Activated T-cell treated with anti-CD3 and anti-CD28 coated beads, Interleukin-2, amount 50 U/mL, for 72 hours (primary cell): ENCODE measurements around the gene DESI1. TPM values are rescaled to one million over a fixed set of nuclear protein-coding genes. Genes with fewer than 3 reads are reported as not detected.
"Not testable (repeated sequence)": the region's sequence is repeated elsewhere in the genome, so short reads cannot be mapped to it uniquely, and the experiment has no call there.

ENCODE experiments used
- ATAC-seq, 2 donors: fragments of 150-1000 bp; cut with Tn5 transposase; replicated peaks in 1 of 2; 2 replicates each; pipeline ENCODE4 v1.10.0; 2021; ENCODE audit warnings: moderate library complexity in 2 of 2, mild to moderate bottlenecking in 1 of 2
- DNase-seq, 2 donors: peaks; one replicate each; pipeline ENCODE4 v3.0.0; 2021 to 2022; ENCODE audit warnings: mixed read lengths in 1 of 2
- H3K27ac Mint-ChIP-seq: one replicate; pipeline ENCODE4 v1.8.0; 2022; ENCODE audit warnings: mild to moderate bottlenecking, moderate library complexity, mixed read lengths
- H3K27me3 Mint-ChIP-seq: one replicate; pipeline ENCODE4 v1.8.0; 2022; ENCODE audit warnings: low read depth, mixed read lengths
- H3K36me3 Mint-ChIP-seq, 2 donors: one replicate each; pipeline ENCODE4 v1.8.0; 2022; ENCODE audit warnings: mixed read lengths in 2 of 2, mild to moderate bottlenecking in 1 of 2; ENCODE audit not compliant: insufficient read depth in 2 of 2
- H3K4me1 Mint-ChIP-seq: one replicate; pipeline ENCODE4 v1.8.0; 2022; ENCODE audit warnings: low read depth, mixed read lengths
- H3K4me3 Mint-ChIP-seq, 2 donors: one replicate each; pipeline ENCODE4 v1.8.0; 2022; ENCODE audit warnings: mild to moderate bottlenecking in 2 of 2, mixed read lengths in 2 of 2, moderate library complexity in 2 of 2
- H3K9me3 Mint-ChIP-seq, 2 donors: one replicate each; pipeline ENCODE4 v1.8.0; 2022; ENCODE audit warnings: mixed read lengths in 2 of 2
- total RNA-seq, 2 donors: library from RNA; stranded (reverse); gene quantifications; one replicate each; pipeline ENCODE4 v1.2.3, GENCODE V29; 2022

The DESI1 gene
- total RNA-seq, 2 donors from 2014 or later: 52.6 to 65.7 TPM

DNA sequence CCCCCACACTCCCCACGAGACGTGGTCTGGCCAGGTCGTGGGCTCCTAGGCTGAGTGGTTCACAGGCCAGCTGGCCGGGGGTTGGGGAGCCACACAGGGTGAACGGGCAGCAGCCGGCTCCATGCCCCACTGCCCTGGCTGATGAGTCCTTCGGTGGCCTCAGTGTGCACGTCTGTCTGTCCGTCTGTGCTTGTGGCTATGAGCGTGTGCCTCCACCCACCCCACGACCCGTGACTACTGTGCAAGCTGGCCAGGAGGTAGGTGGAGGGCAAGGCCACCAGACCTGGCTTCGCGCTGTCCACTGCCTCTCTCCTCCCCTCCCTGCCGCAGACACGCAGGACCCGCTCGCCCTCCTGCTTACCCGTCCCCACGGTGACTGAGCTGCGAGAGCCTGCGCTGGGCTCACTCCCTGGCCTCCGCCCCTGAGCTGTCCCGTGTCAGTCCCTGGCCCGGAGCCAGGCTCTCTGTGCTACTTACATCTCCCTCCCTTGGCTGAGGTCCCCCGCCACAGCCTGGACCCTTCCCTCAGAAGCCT lies 45.9 kb downstream of the DESI1 start:
- H3K9me3 Mint-ChIP-seq: no peaks in the 10 kb centered on the region
- no peak overlapping the region for H3K4me3 Mint-ChIP-seq
- H3K27ac Mint-ChIP-seq: no peak overlapping the region
- H3K36me3 Mint-ChIP-seq: no peaks in the 10 kb centered on the region
- ATAC-seq (peak in 1 of 2 donors; percentile 15), DNase-seq (no peak)
- no peaks in the 10 kb centered on the region for H3K4me1 Mint-ChIP-seq
- H3K27me3 Mint-ChIP-seq: no peaks in the 10 kb centered on the region

DNA sequence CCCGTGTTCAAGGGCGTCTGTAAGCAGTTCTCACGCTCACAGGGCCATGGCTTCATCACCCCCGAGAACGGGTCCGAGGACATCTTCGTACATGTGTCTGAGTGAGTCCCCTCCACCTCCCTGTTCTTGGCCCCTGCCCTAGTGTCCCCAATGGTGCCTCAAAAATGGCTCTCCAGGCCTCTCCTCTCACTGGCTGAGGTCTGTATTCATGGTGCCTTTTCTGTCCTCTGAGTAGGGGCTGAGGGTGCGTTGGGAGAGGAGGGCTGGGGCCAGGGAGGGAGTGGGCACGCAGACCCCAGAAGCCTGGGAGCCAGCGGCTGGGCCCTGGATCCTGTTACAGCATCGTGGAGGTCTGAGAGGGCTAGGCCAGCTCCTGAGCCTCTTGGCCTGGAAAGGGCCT lies 47.2 kb downstream of the DESI1 start:
- no peaks in the 10 kb centered on the region for H3K27me3 Mint-ChIP-seq
- H3K4me1 Mint-ChIP-seq: no peaks in the 10 kb centered on the region
- no peak for DNase-seq
- no peak overlapping the region for H3K4me3 Mint-ChIP-seq
- no peaks in the 10 kb centered on the region for H3K36me3 Mint-ChIP-seq
- H3K9me3 Mint-ChIP-seq: no peaks in the 10 kb centered on the region
- H3K27ac Mint-ChIP-seq: no peak overlapping the region
- no peak for ATAC-seq

DNA sequence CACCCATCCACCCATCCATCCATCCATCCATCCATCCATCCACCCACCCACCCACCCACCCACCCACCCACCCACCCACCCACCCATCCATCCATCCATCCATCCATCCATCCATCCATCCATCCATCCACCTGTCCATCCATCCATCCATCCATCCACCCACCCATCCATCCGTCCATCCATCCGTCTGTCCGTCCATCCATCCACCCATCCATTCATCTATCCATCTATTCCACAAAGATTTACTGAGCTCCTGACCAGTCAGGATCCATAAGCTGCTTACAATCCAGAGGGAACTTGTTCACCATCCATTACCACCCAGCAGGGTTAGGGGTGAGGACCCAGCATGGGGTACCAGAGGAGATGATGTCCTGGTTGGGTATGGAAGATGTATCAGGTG lies 48.5 kb downstream of the DESI1 start:
- H3K9me3 Mint-ChIP-seq, H3K27ac Mint-ChIP-seq, ATAC-seq, H3K4me1 Mint-ChIP-seq, DNase-seq, H3K36me3 Mint-ChIP-seq, H3K27me3 Mint-ChIP-seq, H3K4me3 Mint-ChIP-seq: not testable (repeated sequence)

DNA sequence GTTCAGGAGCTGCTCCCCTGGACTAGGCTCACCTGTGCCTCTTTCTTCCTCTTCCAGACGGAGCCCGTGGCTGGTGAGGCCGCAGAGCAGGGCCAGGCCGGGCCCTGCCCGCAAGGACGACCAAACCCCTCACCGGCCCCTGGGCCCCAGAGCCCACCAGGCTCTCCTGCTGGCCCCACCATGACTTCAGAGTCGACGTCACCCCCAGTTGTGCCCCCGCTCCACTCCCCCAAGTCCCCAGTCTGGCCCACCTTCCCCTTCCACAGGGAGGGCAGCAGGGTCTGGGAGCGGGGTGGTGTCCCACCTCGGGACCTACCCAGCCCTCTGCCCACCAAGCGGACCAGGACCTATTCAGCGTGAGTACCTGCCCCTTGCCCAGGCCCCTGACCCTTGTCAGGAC lies 49.1 kb downstream of the DESI1 start:
- Mint-ChIP-seq H3K36me3 (no peaks in the 10 kb centered on the region), H3K9me3 (no peaks in the 10 kb centered on the region), H3K27me3 (no peaks in the 10 kb centered on the region), H3K4me3 (no peak overlapping the region), H3K4me1 (no peaks in the 10 kb centered on the region), H3K27ac (no peak overlapping the region)
- no peak for ATAC-seq
- DNase-seq: no peak

DNA sequence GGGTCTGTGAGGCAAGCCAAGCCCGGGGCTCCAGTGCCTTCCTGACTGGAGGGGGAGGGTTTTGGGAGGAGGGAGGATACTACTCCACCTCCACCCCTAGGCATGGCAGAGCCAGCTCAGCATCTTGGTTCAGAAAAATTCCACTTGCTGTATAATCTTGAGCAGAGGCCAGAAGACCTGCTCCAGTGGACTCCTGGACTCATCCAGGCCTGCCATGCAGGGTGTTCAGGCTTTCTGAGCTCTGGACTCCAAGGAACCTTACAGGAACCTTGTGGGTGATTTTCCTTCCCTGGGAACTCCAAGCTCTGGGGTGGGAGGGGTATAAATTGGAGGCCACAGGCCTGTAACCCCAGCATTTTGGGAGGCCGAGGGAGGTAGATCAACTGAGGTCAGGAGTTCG lies 50.6 kb downstream of the DESI1 start:
- no peak overlapping the region for H3K27ac Mint-ChIP-seq
- H3K4me1 Mint-ChIP-seq: peaks cover 7% of the 10 kb centered on the region
- H3K9me3 Mint-ChIP-seq: no peaks in the 10 kb centered on the region
- ATAC-seq (no peak), DNase-seq (no peak)
- no peaks in the 10 kb centered on the region for H3K36me3 Mint-ChIP-seq
- no peak overlapping the region for H3K4me3 Mint-ChIP-seq
- no peaks in the 10 kb centered on the region for H3K27me3 Mint-ChIP-seq

DNA sequence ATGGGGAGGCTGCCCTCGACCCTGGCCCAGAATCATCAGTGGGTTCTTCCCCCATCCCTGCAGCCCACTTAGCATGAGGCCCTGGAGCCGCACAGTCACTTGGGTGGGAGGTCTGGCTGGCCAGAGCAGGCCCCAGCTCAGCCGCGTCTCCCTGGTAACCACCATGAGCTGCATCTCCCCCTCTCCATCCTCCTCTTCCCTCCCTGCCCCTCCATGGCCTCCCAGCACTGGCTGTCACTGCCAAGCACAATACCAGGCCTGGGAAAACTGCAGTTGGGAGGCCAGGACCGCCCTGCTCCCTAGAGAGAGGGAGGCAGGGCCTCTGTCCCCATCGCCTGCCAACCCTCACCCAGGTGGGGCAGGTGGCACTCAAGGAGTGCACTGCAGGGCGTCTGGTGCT lies 52.0 kb downstream of the DESI1 start:
- Mint-ChIP-seq H3K36me3 (no peaks in the 10 kb centered on the region), H3K4me3 (no peak overlapping the region), H3K27ac (no peak overlapping the region), H3K27me3 (no peaks in the 10 kb centered on the region), H3K4me1 (peaks cover 10% of the 10 kb centered on the region), H3K9me3 (no peaks in the 10 kb centered on the region)
- DNase-seq (no peak), ATAC-seq (no peak)

DNA sequence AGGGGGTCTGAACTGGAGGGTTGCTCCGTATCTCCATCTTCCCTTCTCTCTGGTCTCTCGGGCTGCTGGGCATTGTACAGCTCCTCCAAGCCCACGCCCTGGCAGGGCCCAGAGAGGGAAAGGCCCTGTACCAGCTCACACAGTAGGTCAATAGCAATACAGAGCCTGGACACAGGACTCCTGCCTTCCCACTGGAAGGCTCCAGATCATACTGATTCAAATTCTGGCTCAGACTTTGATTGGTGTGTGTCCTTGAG lies 53.4 kb downstream of the DESI1 start:
- Mint-ChIP-seq H3K27me3 (peaks cover 5% of the 10 kb centered on the region), H3K27ac (no peak overlapping the region), H3K4me1 (peaks cover 10% of the 10 kb centered on the region), H3K36me3 (no peaks in the 10 kb centered on the region), H3K4me3 (no peak overlapping the region), H3K9me3 (no peaks in the 10 kb centered on the region)
- DNase-seq (no peak), ATAC-seq (no peak)

DNA sequence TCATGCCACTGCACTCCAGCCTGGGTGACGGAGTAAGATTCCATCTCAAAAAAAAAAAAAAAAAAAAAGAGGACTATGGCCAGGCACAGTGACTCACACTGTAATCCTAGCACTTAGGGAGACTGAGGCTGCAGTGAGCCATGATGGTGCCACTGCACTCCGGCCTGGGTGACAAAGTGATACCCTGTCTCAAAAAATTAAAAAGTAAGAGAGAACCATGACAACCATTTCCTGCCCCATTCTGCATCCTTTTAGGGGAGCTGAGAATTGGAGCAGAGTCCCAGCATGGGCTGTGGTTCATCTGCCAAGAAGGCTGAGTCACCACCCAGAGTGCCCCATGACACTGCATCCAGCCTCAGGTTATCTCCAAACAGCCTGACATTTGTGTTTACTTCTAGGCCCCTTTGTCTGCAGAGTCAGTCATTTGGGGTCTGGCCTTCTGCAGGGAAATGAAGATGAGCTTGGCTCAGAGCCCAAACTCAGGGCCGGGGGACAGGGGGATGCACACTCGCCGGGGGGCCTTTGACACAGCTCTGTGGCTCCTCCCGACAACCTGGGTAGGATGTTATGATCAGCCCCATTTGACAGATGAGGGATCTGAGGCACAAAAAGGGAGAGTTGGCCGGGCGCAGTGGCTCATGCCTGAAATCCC lies 55.3 kb downstream of the DESI1 start:
- H3K27ac Mint-ChIP-seq: no peak overlapping the region
- peaks cover 22% of the 10 kb centered on the region for H3K27me3 Mint-ChIP-seq
- ATAC-seq (peak; percentile 92 to 93), DNase-seq (peak; percentile 49 to 59)
- peaks cover 10% of the 10 kb centered on the region for H3K4me1 Mint-ChIP-seq
- no peak overlapping the region for H3K4me3 Mint-ChIP-seq
- H3K9me3 Mint-ChIP-seq: no peaks in the 10 kb centered on the region
- H3K36me3 Mint-ChIP-seq: no peaks in the 10 kb centered on the region

DNA sequence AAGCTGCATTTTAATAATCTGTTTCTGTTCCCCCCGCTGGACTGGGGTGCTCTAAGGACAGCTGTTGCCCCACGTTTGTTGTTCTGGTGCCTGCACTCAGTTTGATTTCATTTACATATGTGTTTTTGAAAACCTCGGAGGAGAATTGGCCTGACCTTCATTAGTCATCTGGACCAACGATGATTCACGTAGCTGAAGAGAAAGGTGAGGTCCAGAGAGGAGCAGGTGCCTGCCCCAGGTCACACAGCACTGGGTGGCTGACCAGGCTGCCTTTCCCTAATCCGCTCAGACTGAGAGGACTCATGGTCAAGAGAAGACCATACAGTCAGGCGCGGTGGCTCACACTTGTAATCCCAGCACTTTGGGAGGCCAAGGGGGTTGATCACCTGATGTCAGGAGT lies 56.3 kb downstream of the DESI1 start:
- H3K9me3 Mint-ChIP-seq: no peaks in the 10 kb centered on the region
- H3K36me3 Mint-ChIP-seq: no peaks in the 10 kb centered on the region
- H3K27me3 Mint-ChIP-seq: peaks cover 32% of the 10 kb centered on the region
- H3K27ac Mint-ChIP-seq: no peak overlapping the region
- H3K4me1 Mint-ChIP-seq: peaks cover 10% of the 10 kb centered on the region
- no peak overlapping the region for H3K4me3 Mint-ChIP-seq
- ATAC-seq (no peak), DNase-seq (no peak)

DNA sequence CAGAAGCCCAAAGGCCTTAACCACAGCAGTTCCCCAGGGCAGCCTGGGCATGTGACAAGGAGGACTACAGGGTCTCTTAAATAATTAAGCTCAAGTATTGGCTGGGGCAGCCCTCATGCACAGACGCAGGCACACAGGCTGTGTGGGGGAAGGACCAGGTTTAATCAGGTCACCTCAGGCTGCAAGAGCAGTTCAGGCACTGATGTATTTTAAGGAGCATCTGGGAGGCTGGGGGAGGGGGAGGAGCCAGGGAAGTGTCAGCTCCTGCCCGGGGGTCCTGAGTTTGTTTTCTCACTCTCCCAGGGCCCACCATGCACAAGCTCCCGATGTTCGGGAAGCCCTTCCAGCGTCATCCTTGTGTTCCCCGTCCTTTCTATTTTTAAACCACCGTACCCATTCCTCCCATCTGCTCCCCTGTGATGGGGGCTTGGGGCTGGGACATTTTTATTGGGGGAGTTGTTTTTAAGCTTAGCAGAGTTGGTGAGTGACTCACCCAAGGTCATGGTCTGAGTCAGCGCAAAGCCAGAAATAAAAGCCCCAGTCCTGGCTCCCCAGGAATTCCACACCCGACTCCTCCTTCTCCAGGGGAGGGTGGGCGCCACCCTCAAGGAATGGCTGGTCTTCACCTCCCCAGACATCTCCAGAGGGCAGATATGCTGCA lies 57.7 kb downstream of the DESI1 start:
- Mint-ChIP-seq H3K36me3 (no peaks in the 10 kb centered on the region), H3K4me1 (peaks cover 10% of the 10 kb centered on the region), H3K27ac (no peak overlapping the region), H3K4me3 (no peak overlapping the region), H3K27me3 (peaks cover 33% of the 10 kb centered on the region), H3K9me3 (no peaks in the 10 kb centered on the region)
- no peak for DNase-seq
- ATAC-seq: no peak

DNA sequence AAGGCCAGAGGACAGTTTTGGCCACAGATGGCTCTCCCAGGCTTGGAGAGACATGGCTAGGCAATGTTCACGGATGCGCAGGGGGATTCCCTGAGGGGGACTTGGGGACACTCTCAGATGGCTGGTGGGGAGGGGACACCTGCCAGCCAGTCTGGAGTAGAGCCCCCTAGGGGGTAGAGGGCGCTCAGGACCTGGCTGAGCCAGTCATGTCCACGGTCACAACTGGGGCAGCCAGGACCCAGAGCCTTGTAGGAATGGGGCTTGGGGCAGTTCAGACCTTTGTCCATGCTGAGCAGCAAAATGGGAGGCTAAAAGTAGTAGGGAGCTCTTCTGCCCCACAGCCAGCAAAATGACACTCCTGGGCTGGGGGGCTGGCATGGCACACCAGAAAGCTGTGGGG lies 58.4 kb downstream of the DESI1 start:
- ATAC-seq (no peak), DNase-seq (no peak)
- H3K4me3 Mint-ChIP-seq: no peak overlapping the region
- no peak overlapping the region for H3K27ac Mint-ChIP-seq
- no peaks in the 10 kb centered on the region for H3K36me3 Mint-ChIP-seq
- peaks cover 10% of the 10 kb centered on the region for H3K4me1 Mint-ChIP-seq
- H3K9me3 Mint-ChIP-seq: no peaks in the 10 kb centered on the region
- H3K27me3 Mint-ChIP-seq: peaks cover 33% of the 10 kb centered on the region

DNA sequence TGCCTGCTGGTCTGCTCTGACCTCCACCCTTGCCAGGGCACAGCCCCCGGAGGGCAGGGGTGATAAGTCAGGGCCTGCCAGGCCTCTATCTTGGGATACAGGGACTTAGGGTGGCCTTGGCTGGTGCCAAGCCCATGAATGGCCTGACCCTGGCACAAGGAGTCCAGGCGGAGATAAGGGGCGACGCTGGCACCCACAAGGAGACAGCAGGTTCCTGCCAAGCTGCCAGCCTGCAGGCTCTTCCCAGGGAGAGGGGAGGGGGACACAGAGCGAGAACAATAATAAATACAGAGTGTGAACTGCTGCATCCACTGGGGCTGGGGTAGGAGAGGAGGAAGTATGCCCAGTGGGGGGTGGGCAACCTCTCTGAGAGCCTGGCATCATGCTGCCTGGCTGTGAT lies 59.1 kb downstream of the DESI1 start:
- Mint-ChIP-seq H3K27ac (no peak overlapping the region), H3K27me3 (peaks cover 34% of the 10 kb centered on the region), H3K9me3 (no peaks in the 10 kb centered on the region), H3K36me3 (no peaks in the 10 kb centered on the region), H3K4me1 (peaks cover 10% of the 10 kb centered on the region), H3K4me3 (no peak overlapping the region)
- ATAC-seq (no peak), DNase-seq (no peak)

DNA sequence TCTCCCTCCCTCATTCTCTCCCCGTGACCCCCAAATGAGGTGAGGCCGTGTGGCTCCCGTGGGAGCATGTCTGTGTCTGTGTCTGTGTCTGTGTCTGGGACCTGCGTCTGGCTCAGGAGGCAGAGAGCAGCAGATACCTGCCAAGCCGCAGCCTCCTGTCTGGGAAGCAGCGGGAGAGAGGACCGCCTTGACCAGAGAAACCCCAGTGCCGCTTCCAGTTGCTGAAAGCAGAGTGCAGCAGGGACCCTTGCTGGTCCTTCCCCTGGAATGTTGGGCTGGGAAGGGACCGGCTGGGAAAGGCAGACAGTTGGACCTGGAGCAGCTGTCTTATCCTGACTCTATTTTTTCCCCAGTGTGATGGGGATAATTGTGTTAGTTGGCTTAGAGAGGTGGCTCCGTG lies 59.5 kb downstream of the DESI1 start:
- ATAC-seq: no peak
- Mint-ChIP-seq H3K27me3 (peaks cover 39% of the 10 kb centered on the region), H3K36me3 (no peaks in the 10 kb centered on the region), H3K27ac (no peak overlapping the region), H3K9me3 (no peaks in the 10 kb centered on the region), H3K4me3 (no peak overlapping the region), H3K4me1 (peaks cover 10% of the 10 kb centered on the region)
- DNase-seq: no peak

DNA sequence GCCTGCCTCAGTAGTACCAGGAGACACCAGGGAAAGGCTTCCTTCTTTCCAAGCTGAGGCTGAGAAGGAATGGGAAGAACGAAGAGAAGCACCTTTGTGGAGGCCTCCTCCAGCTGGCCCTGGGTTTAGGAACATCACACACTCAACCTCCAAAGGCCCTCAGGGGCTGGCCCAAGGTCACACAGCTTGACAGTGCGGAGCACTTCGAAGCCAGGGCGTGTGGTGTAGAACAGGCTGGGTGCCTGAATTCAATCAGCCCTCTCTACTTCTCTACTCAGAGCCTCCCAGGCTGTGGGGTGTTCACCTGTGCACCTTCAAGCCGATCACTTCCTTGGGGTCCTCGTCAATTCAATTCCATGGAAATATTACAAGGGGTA lies 60.8 kb downstream of the DESI1 start:
- Mint-ChIP-seq H3K9me3 (no peaks in the 10 kb centered on the region), H3K36me3 (no peaks in the 10 kb centered on the region), H3K27me3 (peaks cover 43% of the 10 kb centered on the region), H3K27ac (no peak overlapping the region), H3K4me1 (peaks cover 2% of the 10 kb centered on the region), H3K4me3 (no peak overlapping the region)
- no peak for DNase-seq
- ATAC-seq: no peak
